ENCODE data around the gene PCNX2.

PCNX2 gene

GRCh38 chr1:232939748-232940147, 355.8 kb downstream of the PCNX2 start:
- no peak for TF ChIP-seq CTCF (conservative IDR thresholded peaks at IDR 0.05)
- TF ChIP-seq ZFX (IDR thresholded peaks at IDR 0.05): no peak
- no peak overlapping the region for H3K27ac ChIP-seq

GRCh38 chr1:232938926-232939325, 356.6 kb downstream of the PCNX2 start:
- no peak for TF ChIP-seq ZFX (IDR thresholded peaks at IDR 0.05)
- TF ChIP-seq CTCF (conservative IDR thresholded peaks at IDR 0.05): no peak
- H3K27ac ChIP-seq: no peak overlapping the region

- TF ChIP-seq CTCF (conservative IDR thresholded peaks at IDR 0.05) (no peak), ZFX (IDR thresholded peaks at IDR 0.05) (no peak)
Observed at GRCh38 chr1:232937741-232938375, 357.7 kb downstream of the PCNX2 start.

GRCh38 chr1:232936941-232937340, 358.6 kb downstream of the PCNX2 start:
- H3K27ac ChIP-seq: no peak overlapping the region
- TF ChIP-seq ZFX (IDR thresholded peaks at IDR 0.05) (no peak), CTCF (conservative IDR thresholded peaks at IDR 0.05) (no peak)

More at GRCh38 chr1:232937741-232938375, 357.7 kb downstream of the PCNX2 start:
- no peak overlapping the region; the same call in 1 of the 2 replicates for H3K27ac ChIP-seq

All from C4-2B (cell line).